Prostate gland (tissue), 2 donors: Measurements from ENCODE around the gene RAD23B.

ENCODE experiments used
- POLR2A ChIP-seq: fragments of 450-650 bp; IDR thresholded peaks from one replicate; pipeline ENCODE4 v1.6.1; 2016; ENCODE audit warnings: antibody characterized with exemption, mild to moderate bottlenecking
- POLR2AphosphoS5 ChIP-seq: sonication (generic); formaldehyde crosslinking; IDR thresholded peaks from one replicate; pipeline ENCODE4 v1.6.1; 2017; ENCODE audit warnings: antibody characterized with exemption
- TF ChIP-seq, protein P1 (sequence below), 4 experiments: fragments of 200-600 bp in 2 of 4; fragments of 450-650 bp in 2 of 4; sonication (generic) in 2 of 4; IDR thresholded peaks; 1 replicate in 3 of 4; 2 replicates in 1 of 4; pipeline ENCODE4 v1.5.1; 2016 to 2019; ENCODE audit warnings: antibody characterized with exemption in 4 of 4, mild to moderate bottlenecking in 2 of 4, moderate library complexity in 2 of 4

GRCh38 chr9:107249131-107249533 lies 33.9 kb upstream of the RAD23B start:
- TF ChIP-seq, protein P1, sequence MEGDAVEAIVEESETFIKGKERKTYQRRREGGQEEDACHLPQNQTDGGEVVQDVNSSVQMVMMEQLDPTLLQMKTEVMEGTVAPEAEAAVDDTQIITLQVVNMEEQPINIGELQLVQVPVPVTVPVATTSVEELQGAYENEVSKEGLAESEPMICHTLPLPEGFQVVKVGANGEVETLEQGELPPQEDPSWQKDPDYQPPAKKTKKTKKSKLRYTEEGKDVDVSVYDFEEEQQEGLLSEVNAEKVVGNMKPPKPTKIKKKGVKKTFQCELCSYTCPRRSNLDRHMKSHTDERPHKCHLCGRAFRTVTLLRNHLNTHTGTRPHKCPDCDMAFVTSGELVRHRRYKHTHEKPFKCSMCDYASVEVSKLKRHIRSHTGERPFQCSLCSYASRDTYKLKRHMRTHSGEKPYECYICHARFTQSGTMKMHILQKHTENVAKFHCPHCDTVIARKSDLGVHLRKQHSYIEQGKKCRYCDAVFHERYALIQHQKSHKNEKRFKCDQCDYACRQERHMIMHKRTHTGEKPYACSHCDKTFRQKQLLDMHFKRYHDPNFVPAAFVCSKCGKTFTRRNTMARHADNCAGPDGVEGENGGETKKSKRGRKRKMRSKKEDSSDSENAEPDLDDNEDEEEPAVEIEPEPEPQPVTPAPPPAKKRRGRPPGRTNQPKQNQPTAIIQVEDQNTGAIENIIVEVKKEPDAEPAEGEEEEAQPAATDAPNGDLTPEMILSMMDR (IDR thresholded peaks at IDR 0.05): no peak
- TF ChIP-seq POLR2AphosphoS5 (no peak), POLR2A (no peak)
